ENCODE results near the gene NEU3. TPM values are rescaled to one million over a fixed set of nuclear protein-coding genes. Genes with fewer than 3 reads are reported as not detected.

Gene NEU3
- polyA plus RNA-seq, 1 donor (not counting 4 experiments of a cell fraction or from before 2014, with no cell fraction given), result 8.2 TPM

DNA sequence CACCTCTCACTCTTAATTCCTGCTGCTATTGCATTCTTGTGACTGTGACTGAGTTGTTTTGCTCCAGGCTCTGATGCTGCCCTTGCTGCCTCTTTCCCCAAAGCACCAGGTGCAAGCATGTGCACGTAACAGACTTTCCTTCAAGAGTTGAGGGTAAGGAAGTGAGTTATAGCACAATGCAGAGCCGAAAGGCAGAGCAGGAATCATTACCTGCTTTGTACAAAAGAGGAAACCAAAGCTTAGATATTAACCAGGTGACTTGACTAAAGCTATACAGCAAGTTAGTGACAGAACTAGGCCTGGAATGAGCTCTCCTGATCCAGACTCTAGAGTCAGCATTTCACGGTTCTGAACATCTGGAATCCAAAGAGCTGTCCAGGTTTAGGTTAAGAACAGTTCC lies 33.6 kb downstream of the NEU3 start:
- H3K4me3 ChIP-seq (ENCODE audit: control insufficient read depth in 2 of 3, extremely low read depth in 1 of 3, insufficient read depth in 2 of 3, low read depth in 1 of 3, low read length in 3 of 3), result no peak overlapping the region
- H3K79me2 ChIP-seq (ENCODE audit: control insufficient read depth, insufficient read depth, low read length), result no peaks in the 10 kb centered on the region
- H4K20me1 ChIP-seq (ENCODE audit: control insufficient read depth, extremely low read depth, insufficient read depth, low read length), result no peaks in the 10 kb centered on the region
- H2AFZ ChIP-seq (ENCODE audit: control insufficient read depth, low read length), result no peak overlapping the region
- no peak overlapping the region for H3K27ac ChIP-seq (ENCODE audit: control insufficient read depth, insufficient read depth, low read length)
- DNase-seq (ENCODE audit: low read depth, low spot score) (no peak), FAIRE-seq (no peak)
- H3K27me3 ChIP-seq (ENCODE audit: control insufficient read depth, extremely low read depth, insufficient read depth, low read length), result peaks cover 3% of the 10 kb centered on the region
- dilution Hi-C loops (cut with MboI; ENCODE audit: extremely low pct_ligation_motif_present, low sequenced_read_pairs), result no loop called here
- no peak overlapping the region for H3K4me2 ChIP-seq (ENCODE audit: control insufficient read depth, extremely low read depth, insufficient read depth, low read depth, low read length)
- H3K9ac ChIP-seq (ENCODE audit: control insufficient read depth, extremely low read depth, insufficient read depth, low read length), result no peak overlapping the region
- peaks cover 2% of the 10 kb centered on the region for H3K4me1 ChIP-seq (ENCODE audit: control insufficient read depth, extremely low read depth, insufficient read depth, low read length)
- no peaks in the 10 kb centered on the region for H3K9me1 ChIP-seq (ENCODE audit: control insufficient read depth, extremely low read depth, insufficient read depth, low read length)
- TF ChIP-seq EZH2 (IDR thresholded peaks at IDR 0.05; ENCODE audit: low read length) (no peak), CTCF (optimal IDR thresholded peaks at IDR 0.05 in 1 of 3, IDR thresholded peaks at IDR 0.05 in 1 of 3, conservative IDR thresholded peaks at IDR 0.05 in 1 of 3; ENCODE audit: extremely low read depth in 1 of 3, insufficient read depth in 2 of 3, low read length in 3 of 3) (no peak)
- H3K9me3 ChIP-seq (ENCODE audit: control insufficient read depth, low read depth, low read length), result no peaks in the 10 kb centered on the region
- no peaks in the 10 kb centered on the region for H3K36me3 ChIP-seq (ENCODE audit: control insufficient read depth in 2 of 2, extremely low read depth in 1 of 2, insufficient read depth in 2 of 2, low read length in 2 of 2)

DNA sequence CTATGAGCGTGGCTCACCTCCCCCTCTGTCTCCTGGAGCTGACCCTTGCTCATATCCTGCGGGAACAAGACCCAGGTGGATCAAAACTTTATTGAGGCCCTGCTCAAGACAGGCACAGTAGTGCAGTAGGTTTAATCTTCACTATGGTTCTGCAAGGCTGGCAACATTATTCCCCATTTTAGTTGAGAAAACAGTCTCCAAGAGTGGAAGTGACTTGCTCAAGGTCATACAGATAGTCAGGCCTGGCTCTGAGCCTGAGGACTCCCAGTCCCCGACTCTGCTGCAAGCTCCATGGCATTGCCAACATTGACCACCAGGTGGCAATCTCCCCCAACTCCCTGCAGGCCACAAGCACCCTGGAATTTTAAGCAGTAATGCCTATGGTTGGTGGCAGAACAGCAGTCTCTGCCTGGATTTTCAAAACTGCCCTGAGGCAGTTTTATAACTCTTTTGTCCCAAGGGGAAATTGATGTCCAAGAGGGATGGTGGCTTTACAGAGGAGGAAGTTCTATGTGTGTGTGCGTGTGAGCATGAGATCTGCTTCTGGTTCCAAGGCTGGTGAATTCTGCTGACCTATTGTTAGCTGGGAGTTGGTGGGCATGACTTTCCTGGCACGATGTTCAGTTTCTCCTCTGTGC lies 34.1 kb downstream of the NEU3 start:
- FAIRE-seq (no peak), DNase-seq (ENCODE audit: low read depth, low spot score) (peak; percentile 62)
- Histone ChIP-seq H3K9me1 (ENCODE audit: control insufficient read depth, extremely low read depth, insufficient read depth, low read length) (no peaks in the 10 kb centered on the region), H3K9ac (ENCODE audit: control insufficient read depth, extremely low read depth, insufficient read depth, low read length) (no peak overlapping the region), H3K27me3 (ENCODE audit: control insufficient read depth, extremely low read depth, insufficient read depth, low read length) (peaks cover 3% of the 10 kb centered on the region), H3K27ac (ENCODE audit: control insufficient read depth, insufficient read depth, low read length) (no peak overlapping the region), H4K20me1 (ENCODE audit: control insufficient read depth, extremely low read depth, insufficient read depth, low read length) (no peaks in the 10 kb centered on the region), H3K4me2 (ENCODE audit: control insufficient read depth, extremely low read depth, insufficient read depth, low read depth, low read length) (no peak overlapping the region), H2AFZ (ENCODE audit: control insufficient read depth, low read length) (no peak overlapping the region), H3K9me3 (ENCODE audit: control insufficient read depth, low read depth, low read length) (no peaks in the 10 kb centered on the region), H3K36me3 (ENCODE audit: control insufficient read depth in 2 of 2, extremely low read depth in 1 of 2, insufficient read depth in 2 of 2, low read length in 2 of 2) (no peaks in the 10 kb centered on the region), H3K79me2 (ENCODE audit: control insufficient read depth, insufficient read depth, low read length) (no peaks in the 10 kb centered on the region), H3K4me3 (ENCODE audit: control insufficient read depth in 2 of 3, extremely low read depth in 1 of 3, insufficient read depth in 2 of 3, low read depth in 1 of 3, low read length in 3 of 3) (no peak overlapping the region), H3K4me1 (ENCODE audit: control insufficient read depth, extremely low read depth, insufficient read depth, low read length) (peaks cover 2% of the 10 kb centered on the region)
- dilution Hi-C loops (cut with MboI; ENCODE audit: extremely low pct_ligation_motif_present, low sequenced_read_pairs), result no loop called here
- TF ChIP-seq CTCF (optimal IDR thresholded peaks at IDR 0.05 in 1 of 3, IDR thresholded peaks at IDR 0.05 in 1 of 3, conservative IDR thresholded peaks at IDR 0.05 in 1 of 3; ENCODE audit: extremely low read depth in 1 of 3, insufficient read depth in 2 of 3, low read length in 3 of 3) (peak; percentile 93 to 98 (median 94)), EZH2 (IDR thresholded peaks at IDR 0.05; ENCODE audit: low read length) (no peak)
